ENCODE data around the gene ESPN.

DNA sequence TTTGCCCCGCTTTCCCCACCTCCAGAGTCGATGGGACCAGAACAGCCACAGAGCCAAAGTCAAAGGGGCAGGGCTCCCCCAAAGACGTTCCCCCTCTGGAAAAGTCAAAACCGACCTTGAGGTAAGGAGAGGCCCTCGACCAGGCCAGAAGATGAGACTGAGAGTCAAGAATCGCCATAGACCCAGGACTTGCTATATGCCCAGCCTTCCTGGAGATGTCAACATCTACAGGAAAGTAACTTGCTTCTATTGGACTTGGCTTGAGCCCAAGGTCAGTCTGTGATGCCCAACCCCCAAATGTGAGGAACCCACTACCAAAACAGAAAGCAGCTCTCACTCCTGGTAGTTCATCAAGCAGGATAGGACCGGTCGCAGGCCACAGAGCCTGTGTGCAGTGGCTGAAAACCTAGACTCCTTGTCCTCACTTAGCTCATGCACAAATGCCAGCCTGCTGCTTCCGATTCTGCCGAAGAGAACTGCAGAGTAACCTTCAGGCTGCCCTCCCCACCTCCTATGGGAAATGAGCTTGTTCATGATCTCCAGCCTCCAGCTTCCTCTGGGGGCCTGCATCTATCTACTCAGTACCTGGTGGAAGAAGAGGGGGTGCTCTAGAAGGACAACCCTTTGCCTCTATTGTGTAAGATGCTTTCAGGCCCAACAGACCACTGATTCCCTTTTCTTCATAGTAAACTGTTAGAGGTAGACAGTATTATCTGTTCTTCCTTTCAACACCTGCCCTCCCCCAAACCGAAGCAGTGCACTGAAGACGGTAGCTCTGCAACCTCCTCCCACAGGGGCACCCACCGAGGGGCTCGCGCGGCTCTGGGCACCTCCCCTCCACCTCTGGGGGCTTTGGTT lies 32.4 kb upstream of the ESPN start:
- TF ChIP-seq, protein P1, sequence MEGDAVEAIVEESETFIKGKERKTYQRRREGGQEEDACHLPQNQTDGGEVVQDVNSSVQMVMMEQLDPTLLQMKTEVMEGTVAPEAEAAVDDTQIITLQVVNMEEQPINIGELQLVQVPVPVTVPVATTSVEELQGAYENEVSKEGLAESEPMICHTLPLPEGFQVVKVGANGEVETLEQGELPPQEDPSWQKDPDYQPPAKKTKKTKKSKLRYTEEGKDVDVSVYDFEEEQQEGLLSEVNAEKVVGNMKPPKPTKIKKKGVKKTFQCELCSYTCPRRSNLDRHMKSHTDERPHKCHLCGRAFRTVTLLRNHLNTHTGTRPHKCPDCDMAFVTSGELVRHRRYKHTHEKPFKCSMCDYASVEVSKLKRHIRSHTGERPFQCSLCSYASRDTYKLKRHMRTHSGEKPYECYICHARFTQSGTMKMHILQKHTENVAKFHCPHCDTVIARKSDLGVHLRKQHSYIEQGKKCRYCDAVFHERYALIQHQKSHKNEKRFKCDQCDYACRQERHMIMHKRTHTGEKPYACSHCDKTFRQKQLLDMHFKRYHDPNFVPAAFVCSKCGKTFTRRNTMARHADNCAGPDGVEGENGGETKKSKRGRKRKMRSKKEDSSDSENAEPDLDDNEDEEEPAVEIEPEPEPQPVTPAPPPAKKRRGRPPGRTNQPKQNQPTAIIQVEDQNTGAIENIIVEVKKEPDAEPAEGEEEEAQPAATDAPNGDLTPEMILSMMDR (IDR thresholded peaks at IDR 0.05; ENCODE audit: borderline replicate concordance, extremely low read depth, low read length, poor library complexity, severe bottlenecking) = no peak
- no peak for TF ChIP-seq EZH2 (IDR thresholded peaks at IDR 0.05; ENCODE audit: borderline replicate concordance, low read depth, low read length, severe bottlenecking)
